Naive thymus-derived CD8-positive, alpha-beta T cell (primary cell): ENCODE measurements around the gene CBLIF. TPM values are rescaled to one million over a fixed set of nuclear protein-coding genes. Genes with fewer than 3 reads are reported as not detected.
"Not testable (repeated sequence)": the region's sequence is repeated elsewhere in the genome, so short reads cannot be mapped to it uniquely, and the experiment has no call there.

Source experiments
- ATAC-seq, 2 donors: fragments of 150-1000 bp; cut with Tn5 transposase in 1 of 2; sonication (Bioruptor Pico), chemical (Tn5 transposase) in 1 of 2; 1 replicate in 1 of 2; 2 replicates in 1 of 2; pipeline ENCODE4 v1.10.0; 2021; ENCODE audit warnings: mild to moderate bottlenecking in 2 of 2, moderate library complexity in 2 of 2
- POLR2A ChIA-PET: fragments of 350-600 bp; sonication (Branson Sonifier 250); formaldehyde crosslinking; loops from one replicate; lab custom pipeline; 2021; ENCODE audit warnings: antibody characterized with exemption; lab: Charles Lee
- DNase-seq, 10 donors: peaks; one replicate each; pipeline versions ENCODE4 v3.0.0 to v3.0.0-alpha.2; 2020 to 2022
- H3K27ac Mint-ChIP-seq, 10 donors: one replicate each; pipeline ENCODE4 v1.8.0; 2020 to 2022; ENCODE audit warnings: mild to moderate bottlenecking in 10 of 10, mixed read lengths in 10 of 10, moderate library complexity in 4 of 10, inconsistent platforms in 1 of 10
- H3K27me3 Mint-ChIP-seq, 5 donors: one replicate each; pipeline ENCODE4 v1.8.0; 2021 to 2022; ENCODE audit warnings: mixed read lengths in 5 of 5
- H3K36me3 Mint-ChIP-seq, 3 donors: one replicate each; pipeline ENCODE4 v1.8.0; 2020 to 2022; ENCODE audit warnings: mixed read lengths in 3 of 3, mild to moderate bottlenecking in 2 of 3, inconsistent platforms in 1 of 3
- H3K4me1 Mint-ChIP-seq, 4 donors: one replicate each; pipeline ENCODE4 v1.8.0; 2021 to 2022; ENCODE audit warnings: mixed read lengths in 4 of 4
- H3K4me3 Mint-ChIP-seq, 10 donors: one replicate each; pipeline ENCODE4 v1.8.0; 2020 to 2022; ENCODE audit warnings: mild to moderate bottlenecking in 10 of 10, mixed read lengths in 10 of 10, moderate library complexity in 6 of 10, inconsistent platforms in 1 of 10
- H3K9me3 Mint-ChIP-seq, 9 donors: one replicate each; pipeline ENCODE4 v1.8.0; 2020 to 2022; ENCODE audit warnings: mixed read lengths in 9 of 9, mild to moderate bottlenecking in 3 of 9, inconsistent platforms in 1 of 9, moderate library complexity in 1 of 9
- polyA plus RNA-seq, 3 donors: library from polyadenylated mRNA; unstranded; fragments of 300-500 nt; fragmentation: Illumina TruSeq; gene quantifications; one replicate each; pipeline ENCODE4 v1.2.3, GENCODE V29; 2021
- total RNA-seq, 8 experiments: library from RNA in 2 of 8; stranded (reverse) in 2 of 8; gene quantifications; one replicate each; pipeline ENCODE4 v1.2.3 and lab custom pipeline; 2021 to 2026

The CBLIF gene
- total RNA-seq (not detected), polyA plus RNA-seq (not detected), total RNA-seq (lab: John Stamatoyannopoulos, UW) (0 reads per million in 6 experiments)

DNA sequence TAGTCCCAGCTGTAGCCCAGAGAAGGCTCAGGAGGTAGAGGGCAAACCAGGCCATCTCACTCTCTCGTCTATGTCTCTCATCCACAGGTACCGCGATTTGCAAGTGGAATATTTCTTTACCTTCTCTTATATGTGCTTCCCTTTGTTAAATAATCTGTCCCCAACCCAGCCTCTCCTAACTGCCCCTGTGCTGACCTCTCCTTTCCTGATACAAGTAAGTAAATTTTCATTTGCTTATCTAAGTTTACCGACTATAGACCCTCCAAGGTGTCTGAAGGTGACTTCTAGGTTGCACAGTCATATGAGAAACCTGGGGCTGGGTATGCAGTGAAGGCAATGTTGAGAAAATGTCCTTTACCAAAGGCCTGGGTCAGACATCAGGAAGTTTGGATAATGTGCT is at the start of gene CBLIF:
Gene CBLIF (minus strand): TSS at position 101 of the 400 bp plus-strand sequence. CDS start 46 bp downstream, at position 55.
- no peak for ATAC-seq
- Mint-ChIP-seq H3K9me3 (peaks cover 0 to 4% (median 0%) of the 10 kb centered on the region in 9 donors), H3K4me3 (no peak within 1 kb of the TSS), H3K4me1 (no peaks in the 10 kb centered on the region), H3K36me3 (peaks cover 0 to under 1% (median 0%) of the 10 kb centered on the region in 3 donors), H3K27ac (no peak within 1 kb of the TSS), H3K27me3 (peaks cover 0 to 10% (median 2%) of the 10 kb centered on the region in 5 donors)
- POLR2A ChIA-PET, result no interaction called here
- no peak for DNase-seq

DNA sequence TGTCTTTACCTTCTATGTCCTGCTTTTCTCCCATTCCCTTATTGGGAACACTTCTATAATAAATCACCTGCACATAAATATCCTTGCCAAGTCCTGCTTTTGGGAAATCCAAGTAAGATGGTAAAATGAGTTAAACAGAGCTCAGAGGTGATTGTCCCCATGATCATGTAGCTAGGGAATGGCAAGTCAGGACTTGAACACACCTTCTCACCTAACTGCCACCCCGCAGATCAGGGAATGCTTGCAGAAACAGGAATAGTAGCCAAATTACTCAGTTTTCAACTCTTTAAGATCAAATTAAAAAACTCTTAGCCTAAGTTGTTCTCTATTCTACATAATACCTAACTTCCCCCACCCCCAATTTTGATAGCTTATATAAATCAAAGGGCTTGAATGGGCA is 49.3 kb upstream of the CBLIF start:
- POLR2A ChIA-PET, result no interaction called here
- Mint-ChIP-seq H3K4me1 (no peaks in the 10 kb centered on the region), H3K9me3 (peaks cover 2 to 28% (median 17%) of the 10 kb centered on the region in 9 donors), H3K27me3 (peaks cover 3 to 24% (median 10%) of the 10 kb centered on the region in 5 donors), H3K36me3 (peaks cover 0 to 24% (median 0%) of the 10 kb centered on the region in 3 donors), H3K4me3 (no peak overlapping the region), H3K27ac (no peak overlapping the region)
- DNase-seq (no peak), ATAC-seq (no peak)

DNA sequence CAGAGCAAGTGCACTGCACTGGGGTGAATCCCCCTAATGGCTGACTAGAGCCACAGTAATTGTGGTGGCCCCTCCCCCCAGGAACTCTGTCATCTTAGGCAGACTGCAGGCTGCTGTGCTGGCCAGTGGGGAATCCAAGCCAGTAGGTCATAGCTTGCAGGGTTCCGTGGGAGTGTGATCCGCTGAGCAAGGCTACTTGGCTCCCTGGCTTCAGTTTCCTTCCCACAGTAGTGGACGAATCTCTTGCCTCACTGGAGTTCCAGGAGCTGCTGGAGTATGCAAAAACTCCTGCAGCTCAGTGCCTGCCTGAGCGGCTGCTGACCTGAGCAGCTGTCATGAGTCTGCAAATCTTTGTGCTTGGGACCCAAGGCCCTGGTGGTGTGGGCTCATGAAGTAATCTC is 46.5 kb upstream of the CBLIF start:
- POLR2A ChIA-PET, result no interaction called here
- ATAC-seq (no peak), DNase-seq (no peak)
- Mint-ChIP-seq H3K4me3 (no peak overlapping the region), H3K27ac (no peak overlapping the region), H3K36me3 (peaks cover 8 to 36% (median 8%) of the 10 kb centered on the region in 3 donors), H3K27me3 (peaks cover 6 to 36% (median 13%) of the 10 kb centered on the region in 5 donors), H3K9me3 (peaks cover 13 to 55% (median 33%) of the 10 kb centered on the region in 9 donors), H3K4me1 (no peaks in the 10 kb centered on the region)

DNA sequence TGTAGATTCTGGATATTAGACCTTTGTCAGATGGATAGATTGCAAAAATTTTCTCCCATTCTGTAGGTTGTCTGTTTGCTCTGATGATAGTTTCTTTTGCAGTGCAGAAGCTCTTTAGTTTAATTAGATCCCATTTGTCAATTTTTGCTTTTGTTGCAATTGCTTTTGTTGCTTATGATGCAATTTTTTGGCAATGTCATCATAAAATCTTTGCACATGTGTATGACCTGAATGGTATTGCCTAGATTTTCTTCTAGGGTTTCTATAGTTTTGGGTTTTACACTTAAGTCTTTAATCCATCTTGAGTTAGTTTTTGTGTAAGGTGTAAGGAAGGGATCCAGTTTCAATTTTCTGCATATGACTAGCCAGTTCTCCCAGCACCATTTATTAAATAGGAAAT is 41.9 kb upstream of the CBLIF start:
- H3K27ac Mint-ChIP-seq, H3K4me3 Mint-ChIP-seq, H3K4me1 Mint-ChIP-seq, ATAC-seq, DNase-seq, POLR2A ChIA-PET: not testable (repeated sequence)
- Mint-ChIP-seq H3K9me3 (peaks cover 13 to 63% (median 38%) of the 10 kb centered on the region in 9 donors), H3K36me3 (peaks cover 8 to 32% (median 8%) of the 10 kb centered on the region in 3 donors), H3K27me3 (peaks cover 3 to 15% (median 9%) of the 10 kb centered on the region in 5 donors)

DNA sequence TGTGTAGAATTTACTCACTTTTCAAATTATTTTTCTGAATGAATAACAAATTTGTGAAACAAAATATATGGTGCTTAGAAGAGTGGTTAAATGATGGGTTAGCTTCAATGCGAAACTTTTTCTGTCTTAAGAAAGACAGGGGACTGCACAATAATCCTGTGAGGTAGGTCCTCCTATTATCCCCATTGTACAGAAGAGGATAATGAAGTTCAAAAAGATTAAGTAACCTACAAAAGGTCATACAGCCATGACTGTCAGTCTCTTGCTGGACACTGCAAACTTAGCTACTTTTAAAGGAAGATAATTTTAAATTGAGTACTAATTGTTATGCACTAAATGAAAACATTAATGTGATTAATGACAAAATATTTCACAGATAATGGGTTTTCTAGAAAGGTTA is 38.3 kb upstream of the CBLIF start:
- H3K27me3 Mint-ChIP-seq, result peaks cover 4 to 11% (median 7%) of the 10 kb centered on the region in 5 donors
- no peak overlapping the region for H3K4me3 Mint-ChIP-seq
- peaks cover under 1 to 5% (median 4%) of the 10 kb centered on the region in 3 donors for H3K36me3 Mint-ChIP-seq
- POLR2A ChIA-PET, result no interaction called here
- no peak for ATAC-seq
- H3K9me3 Mint-ChIP-seq, result peaks cover under 1 to 31% (median 16%) of the 10 kb centered on the region in 9 donors
- H3K4me1 Mint-ChIP-seq, result no peaks in the 10 kb centered on the region
- DNase-seq, result no peak
- H3K27ac Mint-ChIP-seq, result no peak overlapping the region

DNA sequence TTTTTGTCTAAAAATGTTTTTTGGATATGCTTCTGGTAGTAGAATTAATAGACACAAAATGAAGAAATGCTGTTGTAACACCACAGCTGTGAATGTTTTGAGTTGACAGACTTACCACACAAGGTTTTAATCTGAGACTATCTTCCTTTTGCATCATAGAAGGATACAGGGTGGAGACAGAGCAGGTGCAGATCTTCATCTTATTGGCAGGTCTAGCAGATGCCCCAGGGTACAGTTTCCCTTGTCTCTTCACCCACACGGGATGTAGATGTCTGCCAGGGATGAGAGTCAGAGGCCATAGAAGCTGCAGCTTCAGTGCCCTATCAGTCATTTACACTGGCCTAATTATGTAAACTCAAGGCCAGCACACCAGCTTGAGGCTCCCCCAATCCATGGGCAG is 34.3 kb upstream of the CBLIF start:
- Mint-ChIP-seq H3K36me3 (no peaks in the 10 kb centered on the region), H3K9me3 (no peaks in the 10 kb centered on the region), H3K4me3 (no peak overlapping the region), H3K27ac (no peak overlapping the region), H3K27me3 (peaks cover 8 to 32% (median 15%) of the 10 kb centered on the region in 5 donors), H3K4me1 (no peaks in the 10 kb centered on the region)
- ATAC-seq (no peak), DNase-seq (no peak)
- POLR2A ChIA-PET, result no interaction called here

DNA sequence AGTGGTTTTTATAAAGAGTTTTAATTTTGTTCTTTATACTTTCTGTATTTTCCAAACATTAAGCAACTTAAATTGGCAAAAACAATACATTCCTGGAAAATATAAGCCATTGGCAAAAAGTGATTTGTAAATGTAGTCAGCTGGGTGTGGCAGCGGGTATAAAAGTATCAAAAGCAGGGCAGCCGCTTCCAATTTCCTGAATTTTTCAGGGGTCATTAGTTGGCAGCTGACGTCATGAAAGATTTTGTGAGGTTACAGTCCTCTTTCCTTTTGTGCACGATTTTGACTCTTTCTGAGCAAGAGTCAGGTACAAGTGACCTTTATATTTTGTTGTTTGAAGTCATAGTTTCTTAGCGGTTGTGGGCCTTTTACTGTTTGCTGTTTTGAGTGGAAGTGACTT is 33.3 kb upstream of the CBLIF start, which contains the start of gene OOSP3:
Gene OOSP3 (plus strand): TSS at position 208 of the 400 bp plus-strand sequence. CDS start 27 bp downstream, at position 235.
- Mint-ChIP-seq H3K36me3 (no peaks in the 10 kb centered on the region), H3K27me3 (peaks cover 8 to 36% (median 16%) of the 10 kb centered on the region in 5 donors), H3K4me1 (no peaks in the 10 kb centered on the region), H3K4me3 (no peak within 1 kb of the TSS), H3K27ac (no peak within 1 kb of the TSS), H3K9me3 (no peaks in the 10 kb centered on the region)
- no peak for ATAC-seq
- POLR2A ChIA-PET, result no interaction called here
- DNase-seq, result no peak

DNA sequence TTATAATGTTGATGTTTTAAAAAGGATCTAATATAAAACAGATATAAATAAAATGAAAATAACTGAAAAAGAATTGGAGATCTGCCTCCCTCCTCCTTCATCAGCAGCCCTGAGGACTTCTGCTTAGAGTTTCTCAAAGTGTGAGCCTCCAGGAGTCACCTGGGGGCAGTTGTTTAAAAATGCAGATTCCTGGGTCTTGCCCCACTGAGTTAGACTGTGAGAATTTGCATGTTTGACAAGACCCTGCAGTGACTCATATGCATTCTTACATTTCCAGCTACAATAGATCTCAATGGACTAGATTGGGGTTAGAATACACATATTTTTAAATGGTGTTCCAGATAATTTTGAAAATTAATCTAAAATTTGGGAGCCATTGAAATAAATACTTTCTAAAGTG is 32.5 kb upstream of the CBLIF start:
- no peak for ATAC-seq
- Mint-ChIP-seq H3K27ac (no peak overlapping the region), H3K4me3 (no peak overlapping the region), H3K9me3 (peaks cover 0 to 2% (median 0%) of the 10 kb centered on the region in 9 donors), H3K27me3 (peaks cover 8 to 36% (median 16%) of the 10 kb centered on the region in 5 donors), H3K4me1 (no peaks in the 10 kb centered on the region), H3K36me3 (no peaks in the 10 kb centered on the region)
- no peak for DNase-seq
- POLR2A ChIA-PET, result no interaction called here

DNA sequence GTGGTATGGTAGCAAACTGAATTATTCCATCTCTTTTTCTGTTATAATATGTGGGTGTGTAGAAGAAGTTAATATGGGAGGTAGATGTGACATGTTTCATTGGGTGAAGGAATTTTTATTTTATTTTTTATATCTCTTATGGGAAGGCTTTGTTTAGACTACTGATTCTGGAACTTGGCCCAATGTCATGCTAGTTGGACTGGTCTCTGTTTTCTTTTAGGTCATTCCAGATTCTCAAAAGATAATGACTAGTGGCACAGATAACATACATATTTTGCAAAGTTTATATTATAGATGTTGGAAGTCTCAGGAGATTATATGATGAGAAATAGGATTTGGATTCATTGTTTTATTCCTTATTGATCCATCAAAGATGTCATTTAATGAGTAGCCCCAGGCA is 32.0 kb upstream of the CBLIF start:
- H3K27ac Mint-ChIP-seq, result no peak overlapping the region
- H3K27me3 Mint-ChIP-seq, result peaks cover 8 to 36% (median 16%) of the 10 kb centered on the region in 5 donors
- no peak for DNase-seq
- POLR2A ChIA-PET, result no interaction called here
- H3K4me3 Mint-ChIP-seq, result no peak overlapping the region
- H3K9me3 Mint-ChIP-seq, result peaks cover 0 to 2% (median 0%) of the 10 kb centered on the region in 9 donors
- no peaks in the 10 kb centered on the region for H3K4me1 Mint-ChIP-seq
- no peak for ATAC-seq
- no peaks in the 10 kb centered on the region for H3K36me3 Mint-ChIP-seq

DNA sequence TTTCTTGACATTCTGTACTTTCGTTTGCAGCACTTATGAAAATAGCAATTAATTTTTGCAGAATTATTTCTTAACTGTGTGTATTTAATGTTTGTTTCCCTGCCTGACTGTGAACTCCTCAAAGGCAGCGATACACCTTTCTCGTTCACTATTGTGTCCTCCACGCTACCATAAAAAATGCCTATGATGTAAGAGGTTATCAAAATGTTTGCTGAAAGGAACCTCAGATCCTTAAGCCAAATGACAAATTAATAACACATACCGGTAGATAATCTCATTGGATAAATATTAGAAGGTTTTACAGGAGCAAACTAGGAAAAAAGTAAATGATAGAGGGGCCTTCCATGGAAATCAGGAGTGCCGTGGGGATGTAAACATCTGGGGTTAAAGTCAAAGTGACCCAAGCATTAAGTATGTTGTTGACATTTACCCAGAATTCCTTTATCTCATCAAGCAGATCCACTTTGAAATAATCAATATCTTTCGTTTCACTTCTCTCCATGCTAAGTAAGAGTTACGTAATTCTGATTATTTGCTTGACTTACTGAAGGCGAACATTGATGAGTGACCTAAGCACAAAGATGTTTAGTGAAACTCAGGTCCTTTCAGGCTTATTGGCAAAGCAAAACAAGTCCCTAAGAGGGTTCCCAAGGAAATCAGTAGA is 30.7 kb upstream of the CBLIF start:
- POLR2A ChIA-PET, result no interaction called here
- Mint-ChIP-seq H3K9me3 (peaks cover 2 to 12% (median 6%) of the 10 kb centered on the region in 9 donors), H3K27ac (no peak overlapping the region), H3K4me1 (no peaks in the 10 kb centered on the region), H3K36me3 (peaks cover 0 to 9% (median 0%) of the 10 kb centered on the region in 3 donors), H3K27me3 (peaks cover 8 to 35% (median 19%) of the 10 kb centered on the region in 5 donors), H3K4me3 (no peak overlapping the region)
- ATAC-seq (no peak), DNase-seq (no peak)

DNA sequence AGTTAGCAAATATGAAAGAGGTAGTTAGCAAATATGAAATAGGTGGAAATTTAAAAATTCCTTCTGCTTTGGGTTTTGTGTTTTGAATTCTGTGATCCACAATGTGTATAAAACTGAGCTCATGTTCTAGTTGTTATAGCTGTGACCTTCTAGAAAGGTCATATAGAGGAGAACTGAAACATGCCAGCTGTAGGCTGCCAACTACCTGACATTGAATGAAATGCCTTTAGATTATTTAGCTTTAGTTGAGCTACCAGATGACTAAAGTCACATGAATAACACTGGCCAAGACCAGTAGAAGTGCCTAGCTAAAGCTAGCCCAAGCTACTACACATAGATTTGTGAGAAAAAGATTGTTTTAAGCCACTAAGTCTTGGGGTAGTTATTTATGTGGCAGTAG is 26.8 kb upstream of the CBLIF start:
- no peak for ATAC-seq
- Mint-ChIP-seq H3K27me3 (peaks cover 8 to 34% (median 15%) of the 10 kb centered on the region in 5 donors), H3K4me3 (no peak overlapping the region), H3K27ac (no peak overlapping the region), H3K36me3 (peaks cover 0 to 9% (median 0%) of the 10 kb centered on the region in 3 donors), H3K4me1 (no peaks in the 10 kb centered on the region), H3K9me3 (peaks cover 2 to 20% (median 9%) of the 10 kb centered on the region in 9 donors)
- POLR2A ChIA-PET, result no interaction called here
- no peak for DNase-seq

DNA sequence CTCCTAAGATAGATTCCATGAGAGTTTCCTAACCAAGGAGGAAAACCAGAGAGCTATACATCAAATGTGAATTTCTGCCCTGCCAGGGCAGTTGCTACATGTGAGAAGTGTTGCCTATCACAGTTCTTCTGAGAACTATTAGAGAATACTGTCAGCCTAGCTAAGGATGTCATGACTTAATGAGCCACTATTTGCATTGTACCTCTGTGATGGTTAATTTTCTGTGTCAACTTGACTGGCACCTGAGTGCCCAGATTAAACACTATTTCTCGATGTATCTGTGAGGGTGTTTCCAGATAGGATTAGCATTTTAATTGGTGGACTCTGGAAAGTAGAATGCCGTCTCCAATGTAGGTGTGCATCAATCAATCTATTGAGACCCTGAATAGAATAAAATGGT is 22.6 kb upstream of the CBLIF start:
- DNase-seq (no peak), ATAC-seq (no peak)
- no peak overlapping the region for H3K4me3 Mint-ChIP-seq
- peaks cover 4 to 22% (median 12%) of the 10 kb centered on the region in 5 donors for H3K27me3 Mint-ChIP-seq
- H3K27ac Mint-ChIP-seq, result no peak overlapping the region
- H3K9me3 Mint-ChIP-seq, result peaks cover 2 to 21% (median 11%) of the 10 kb centered on the region in 9 donors
- no peaks in the 10 kb centered on the region for H3K4me1 Mint-ChIP-seq
- H3K36me3 Mint-ChIP-seq, result peaks cover 0 to 9% (median 0%) of the 10 kb centered on the region in 3 donors
- POLR2A ChIA-PET, result no interaction called here

DNA sequence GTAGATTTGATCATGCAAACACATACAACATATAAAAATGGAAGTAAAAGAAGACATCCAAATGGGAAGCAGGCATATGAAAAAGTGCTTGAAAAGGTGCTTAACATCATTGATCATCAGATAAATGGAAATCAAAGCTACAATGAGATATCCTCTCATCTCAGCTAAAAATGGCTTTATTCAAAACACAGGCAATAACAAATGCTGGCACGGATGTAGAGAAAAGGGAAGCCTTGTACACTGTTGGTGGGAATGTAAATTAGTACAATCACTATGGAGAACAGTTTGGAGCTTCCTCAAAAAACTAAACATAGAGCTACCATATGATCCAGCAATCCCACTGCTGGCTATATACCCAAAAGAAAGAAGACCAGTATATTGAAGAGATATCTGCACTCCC is 21.5 kb upstream of the CBLIF start:
- H3K4me3 Mint-ChIP-seq, result no peak overlapping the region
- peaks cover 0 to 7% (median 0%) of the 10 kb centered on the region in 3 donors for H3K36me3 Mint-ChIP-seq
- DNase-seq, result no peak
- no peak overlapping the region for H3K27ac Mint-ChIP-seq
- H3K27me3 Mint-ChIP-seq, result peaks cover 4 to 22% (median 11%) of the 10 kb centered on the region in 5 donors
- H3K4me1 Mint-ChIP-seq, result no peaks in the 10 kb centered on the region
- POLR2A ChIA-PET, result no interaction called here
- ATAC-seq, result no peak
- peaks cover 2 to 19% (median 11%) of the 10 kb centered on the region in 9 donors for H3K9me3 Mint-ChIP-seq
